ENCODE results near the gene HOXB2. TPM values are rescaled to one million over a fixed set of nuclear protein-coding genes. Genes with fewer than 3 reads are reported as not detected.

HOXB2 gene
- total RNA-seq, 2 experiments from 2014 or later, result 4.8 to 4.9 TPM

DNA sequence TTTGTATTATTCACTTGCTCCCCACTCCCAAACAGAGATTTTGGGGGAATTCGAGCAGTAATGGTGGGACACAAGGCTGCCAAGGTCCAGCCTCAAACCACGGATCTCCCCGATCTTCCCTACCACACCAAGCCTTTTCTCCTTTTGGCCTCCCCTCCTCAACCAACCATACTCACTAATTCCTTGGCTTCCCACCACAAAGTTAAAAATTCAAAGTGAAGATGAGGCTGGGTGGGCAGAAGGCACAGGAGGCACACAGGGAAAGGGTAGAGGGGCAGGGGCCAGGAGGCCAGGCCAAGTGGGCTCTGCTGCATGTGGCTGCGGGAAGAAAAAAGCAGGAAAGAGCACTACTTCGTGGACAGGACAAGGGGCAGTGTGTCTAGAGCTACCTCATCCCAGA is 18.0 kb upstream of the HOXB2 start:
- no peaks in the 10 kb centered on the region for H3K9me3 Mint-ChIP-seq
- no peak overlapping the region for H3K27ac Mint-ChIP-seq
- H3K27me3 Mint-ChIP-seq, result peaks cover 30% of the 10 kb centered on the region
- no peaks in the 10 kb centered on the region for H3K36me3 Mint-ChIP-seq (ENCODE audit: low read depth)
- no peak overlapping the region for H3K4me3 ChIP-seq (ENCODE audit: low read length)
- H3K27ac ChIP-seq (ENCODE audit: low read depth in 1 of 2, low read length in 2 of 2), result no peak overlapping the region
- peaks cover 2% of the 10 kb centered on the region for H3K4me1 ChIP-seq (ENCODE audit: insufficient read depth, low read length)
- no peaks in the 10 kb centered on the region for H3K9me3 ChIP-seq (ENCODE audit: control insufficient read depth in 1 of 2, insufficient read depth in 1 of 2, low read length in 2 of 2)
- H3K27me3 ChIP-seq (ENCODE audit: control insufficient read depth in 1 of 2, insufficient read depth in 2 of 2, low read length in 2 of 2), result peaks cover 0 to 3% of the 10 kb centered on the region in 2 experiments
- H3K4me3 Mint-ChIP-seq, result no peak overlapping the region
- intact Hi-C loops (cut with DNase I, micrococcal nuclease), result no loop called here
- ChIA-PET POLR2A (no interaction called here), CTCF (no interaction called here)
- TF ChIP-seq, protein P1, sequence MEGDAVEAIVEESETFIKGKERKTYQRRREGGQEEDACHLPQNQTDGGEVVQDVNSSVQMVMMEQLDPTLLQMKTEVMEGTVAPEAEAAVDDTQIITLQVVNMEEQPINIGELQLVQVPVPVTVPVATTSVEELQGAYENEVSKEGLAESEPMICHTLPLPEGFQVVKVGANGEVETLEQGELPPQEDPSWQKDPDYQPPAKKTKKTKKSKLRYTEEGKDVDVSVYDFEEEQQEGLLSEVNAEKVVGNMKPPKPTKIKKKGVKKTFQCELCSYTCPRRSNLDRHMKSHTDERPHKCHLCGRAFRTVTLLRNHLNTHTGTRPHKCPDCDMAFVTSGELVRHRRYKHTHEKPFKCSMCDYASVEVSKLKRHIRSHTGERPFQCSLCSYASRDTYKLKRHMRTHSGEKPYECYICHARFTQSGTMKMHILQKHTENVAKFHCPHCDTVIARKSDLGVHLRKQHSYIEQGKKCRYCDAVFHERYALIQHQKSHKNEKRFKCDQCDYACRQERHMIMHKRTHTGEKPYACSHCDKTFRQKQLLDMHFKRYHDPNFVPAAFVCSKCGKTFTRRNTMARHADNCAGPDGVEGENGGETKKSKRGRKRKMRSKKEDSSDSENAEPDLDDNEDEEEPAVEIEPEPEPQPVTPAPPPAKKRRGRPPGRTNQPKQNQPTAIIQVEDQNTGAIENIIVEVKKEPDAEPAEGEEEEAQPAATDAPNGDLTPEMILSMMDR (IDR thresholded peaks at IDR 0.05), result no peak
- H3K4me1 Mint-ChIP-seq (ENCODE audit: low read depth), result no peaks in the 10 kb centered on the region
- no peaks in the 10 kb centered on the region for H3K36me3 ChIP-seq (ENCODE audit: insufficient read depth, low read length)
- DNase-seq (no peak), ATAC-seq (ENCODE audit: poor library complexity) (no peak)

DNA sequence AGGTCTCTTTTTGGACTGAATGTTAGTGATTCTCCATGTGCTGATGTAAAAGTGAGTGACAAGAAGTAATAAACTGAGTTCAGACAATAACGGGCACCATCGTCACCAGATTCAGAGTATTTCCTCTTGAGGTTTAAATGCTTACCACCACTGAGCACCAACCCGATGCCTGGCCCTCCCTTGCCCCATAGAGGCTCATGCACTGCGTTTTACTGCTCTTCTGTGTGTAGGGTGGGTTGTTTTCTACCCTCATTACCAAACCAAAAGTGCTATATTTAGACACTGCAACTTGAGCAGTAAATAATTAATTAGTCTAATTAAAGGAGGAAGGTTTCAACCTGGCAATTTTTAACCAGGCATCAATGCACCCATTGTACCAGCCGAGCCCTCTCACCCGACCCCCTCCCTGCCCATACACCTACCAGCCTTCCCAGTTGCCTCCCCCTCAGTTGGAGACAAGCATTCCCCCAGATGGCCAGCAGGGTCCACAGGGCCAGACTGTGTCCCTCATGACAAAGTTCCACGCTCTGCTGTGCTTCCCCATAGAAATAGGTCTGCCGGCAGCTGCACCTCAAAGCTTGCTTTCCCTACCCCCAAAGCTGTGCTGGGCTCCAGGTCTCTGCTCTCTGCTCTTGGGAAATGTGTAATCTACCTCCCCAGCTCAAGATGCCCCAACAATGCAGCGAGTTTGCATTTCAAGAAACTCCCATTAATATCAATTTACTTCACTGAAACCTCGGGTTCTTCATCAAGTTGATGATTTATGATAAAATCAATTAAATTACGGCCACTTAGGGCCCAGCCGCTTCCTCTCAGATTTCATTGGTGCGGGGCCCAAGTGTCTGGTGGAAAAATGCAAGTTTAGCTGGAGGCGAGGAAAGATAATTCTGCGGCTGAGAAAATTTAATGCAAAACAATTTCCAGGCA is 17.2 kb upstream of the HOXB2 start:
- H3K27ac Mint-ChIP-seq, result no peak overlapping the region
- Histone ChIP-seq H3K9me3 (ENCODE audit: control insufficient read depth in 1 of 2, insufficient read depth in 1 of 2, low read length in 2 of 2) (no peaks in the 10 kb centered on the region), H3K4me3 (ENCODE audit: low read length) (no peak overlapping the region), H3K4me1 (ENCODE audit: insufficient read depth, low read length) (peaks cover 2% of the 10 kb centered on the region), H3K27ac (ENCODE audit: low read depth in 1 of 2, low read length in 2 of 2) (no peak overlapping the region), H3K36me3 (ENCODE audit: insufficient read depth, low read length) (no peaks in the 10 kb centered on the region), H3K27me3 (ENCODE audit: control insufficient read depth in 1 of 2, insufficient read depth in 2 of 2, low read length in 2 of 2) (no peaks in the 10 kb centered on the region)
- DNase-seq (no peak), ATAC-seq (ENCODE audit: poor library complexity) (no peak)
- TF ChIP-seq, protein P1 (IDR thresholded peaks at IDR 0.05), result no peak
- peaks cover 35% of the 10 kb centered on the region for H3K27me3 Mint-ChIP-seq
- POLR2A ChIA-PET, result no interaction called here
- CTCF ChIA-PET, result no interaction called here
- no peaks in the 10 kb centered on the region for H3K4me1 Mint-ChIP-seq (ENCODE audit: low read depth)
- H3K4me3 Mint-ChIP-seq, result no peak overlapping the region
- intact Hi-C loops (cut with DNase I, micrococcal nuclease), result no loop called here
- H3K9me3 Mint-ChIP-seq, result no peaks in the 10 kb centered on the region
- H3K36me3 Mint-ChIP-seq (ENCODE audit: low read depth), result no peaks in the 10 kb centered on the region

DNA sequence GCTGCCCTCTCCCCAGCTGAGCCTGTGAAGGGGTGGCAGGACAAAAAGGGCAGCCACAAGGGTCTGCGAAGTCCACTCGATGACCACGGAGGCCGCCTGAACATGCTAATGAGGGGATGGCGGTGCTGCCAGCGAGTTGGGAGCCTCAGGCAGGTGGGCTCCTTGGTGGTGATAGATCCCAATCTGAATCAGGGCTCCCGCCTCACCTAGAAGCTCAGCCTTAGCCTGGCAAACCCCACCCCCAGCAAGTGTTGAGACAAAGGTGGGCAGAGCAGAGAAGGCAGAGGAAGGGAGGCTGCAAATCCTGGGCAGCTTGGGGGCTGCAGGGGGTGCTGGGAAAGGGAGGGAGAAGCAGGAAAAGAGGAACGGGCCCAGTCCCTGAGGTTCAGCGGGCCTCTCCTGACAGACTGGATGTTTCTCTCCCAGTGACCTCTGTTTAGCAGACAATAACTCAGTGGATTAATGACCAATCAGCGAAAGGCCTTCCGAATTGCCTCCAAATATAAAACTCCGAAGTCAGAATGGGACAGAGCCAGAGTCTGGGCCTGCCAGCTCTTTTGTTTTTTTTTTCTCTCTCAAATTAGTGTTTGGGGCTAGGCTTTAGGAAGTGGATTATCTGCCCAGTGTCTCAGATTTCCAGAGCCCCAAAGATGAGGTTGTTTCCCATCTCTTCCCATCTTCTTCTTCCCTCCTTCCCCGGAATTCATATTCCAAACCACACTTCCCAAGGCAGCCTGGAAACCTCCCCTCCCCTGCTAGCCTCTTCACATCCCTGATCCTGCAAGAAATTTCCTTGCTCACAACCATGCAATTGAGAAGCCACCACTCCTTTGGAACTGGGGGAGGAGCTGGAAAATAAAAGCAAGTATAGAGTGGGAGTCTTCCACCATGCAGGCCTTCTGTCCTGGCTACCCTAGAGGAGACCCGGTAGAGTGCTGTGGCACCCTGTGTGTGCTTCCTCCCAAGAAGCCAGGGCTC is 15.2 kb upstream of the HOXB2 start:
- POLR2A ChIA-PET, result no interaction called here

More for the DNA sequence above, 15.2 kb upstream of the HOXB2 start:
- peaks cover 4% of the 10 kb centered on the region for H3K4me1 Mint-ChIP-seq (ENCODE audit: low read depth)
- intact Hi-C loops (cut with DNase I, micrococcal nuclease), result no loop called here
- H3K4me1 ChIP-seq (ENCODE audit: insufficient read depth, low read length), result peaks cover 9% of the 10 kb centered on the region
- no peak overlapping the region for H3K4me3 Mint-ChIP-seq
- H3K27me3 ChIP-seq (ENCODE audit: control insufficient read depth in 1 of 2, insufficient read depth in 2 of 2, low read length in 2 of 2), result peaks cover 0 to 6% of the 10 kb centered on the region in 2 experiments
- no peak overlapping the region for H3K4me3 ChIP-seq (ENCODE audit: low read length)
- no peak for DNase-seq
- H3K27ac Mint-ChIP-seq, result no peak overlapping the region
- H3K27ac ChIP-seq (ENCODE audit: low read depth in 1 of 2, low read length in 2 of 2), result no peak overlapping the region
- H3K36me3 ChIP-seq (ENCODE audit: insufficient read depth, low read length), result no peaks in the 10 kb centered on the region
- no peaks in the 10 kb centered on the region for H3K9me3 ChIP-seq (ENCODE audit: control insufficient read depth in 1 of 2, insufficient read depth in 1 of 2, low read length in 2 of 2)
- H3K36me3 Mint-ChIP-seq (ENCODE audit: low read depth), result no peaks in the 10 kb centered on the region
- peaks cover 54% of the 10 kb centered on the region for H3K27me3 Mint-ChIP-seq
- no peak for ATAC-seq (ENCODE audit: poor library complexity)
- CTCF ChIA-PET, result interaction anchor here (0.8 kb wide), 1 partner anchor 68 kb away, joined by 3 read pairs; no protein-coding TSS in a partner anchor
- TF ChIP-seq, protein P1 (IDR thresholded peaks at IDR 0.05), result no peak
- H3K9me3 Mint-ChIP-seq, result no peaks in the 10 kb centered on the region

Data from CD4-positive, alpha-beta T cell (primary cell).